NCI-H146 treated with DMSO at 0.1 percent for 48 hours (cell line): Measurements from ENCODE around the gene TIGIT.

Experiments
- DNase-seq: peaks from one replicate; lab custom pipeline; 2025; ENCODE audit not compliant: unreplicated experiment; lab: John Stamatoyannopoulos, UW

TIGIT gene

DNA sequence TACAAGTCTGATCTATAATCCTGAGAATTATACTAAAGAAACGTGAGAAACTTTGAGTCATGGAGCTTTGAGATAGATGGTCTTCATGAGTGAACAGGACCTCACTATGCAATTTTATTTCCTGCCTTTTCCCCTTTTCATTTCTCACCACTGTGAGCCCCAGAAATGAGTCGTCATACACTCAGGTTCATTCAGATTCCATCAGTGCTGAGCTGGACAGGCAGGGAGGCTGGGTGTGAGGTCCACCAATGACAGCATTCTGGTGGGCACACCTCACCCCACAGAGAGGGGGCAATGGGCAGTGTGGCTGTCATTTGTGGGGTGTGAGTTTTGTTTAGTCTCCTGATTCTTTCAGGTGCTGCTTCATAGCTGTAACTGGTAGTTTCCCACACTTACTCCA is 16.9 kb downstream of the TIGIT start:
- DNase-seq = no peak

DNA sequence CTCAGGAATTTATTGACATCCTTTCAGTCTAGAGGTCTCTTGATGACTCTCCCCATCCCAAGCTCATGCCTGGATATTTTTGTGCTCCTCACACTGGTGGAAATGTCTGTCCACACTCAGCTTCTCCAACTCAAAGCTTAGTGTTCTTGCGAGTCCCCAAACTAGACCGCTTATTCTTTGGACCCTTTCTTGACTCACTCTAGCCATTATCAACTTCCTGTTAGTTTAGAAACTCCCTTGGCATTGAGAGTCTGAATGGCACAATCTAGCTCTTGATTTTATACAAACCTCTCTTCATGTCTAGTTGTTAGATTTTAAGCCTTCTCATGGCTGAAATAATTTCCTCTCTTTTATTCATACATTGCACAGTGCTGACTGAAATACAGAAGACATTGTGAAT is 19.6 kb downstream of the TIGIT start:
- DNase-seq = no peak

DNA sequence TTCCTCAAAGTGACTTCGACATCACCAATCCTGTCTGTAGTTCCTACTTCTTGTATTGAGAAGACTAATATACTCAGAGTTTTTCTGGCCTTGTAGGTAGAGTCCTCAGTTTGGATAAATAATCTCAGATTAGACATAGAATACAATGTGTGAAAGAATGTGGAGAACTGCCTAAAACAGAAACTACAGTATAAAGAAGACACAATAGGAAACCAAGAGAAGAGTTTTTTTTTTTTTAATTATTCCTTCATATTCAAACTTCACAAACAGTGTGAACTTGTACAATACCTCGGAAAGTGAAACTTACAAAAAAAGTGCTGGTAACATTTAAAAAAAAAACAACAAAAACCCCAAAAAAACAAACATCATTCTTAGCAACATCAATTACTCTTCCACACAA is 20.5 kb downstream of the TIGIT start:
- DNase-seq = no peak

DNA sequence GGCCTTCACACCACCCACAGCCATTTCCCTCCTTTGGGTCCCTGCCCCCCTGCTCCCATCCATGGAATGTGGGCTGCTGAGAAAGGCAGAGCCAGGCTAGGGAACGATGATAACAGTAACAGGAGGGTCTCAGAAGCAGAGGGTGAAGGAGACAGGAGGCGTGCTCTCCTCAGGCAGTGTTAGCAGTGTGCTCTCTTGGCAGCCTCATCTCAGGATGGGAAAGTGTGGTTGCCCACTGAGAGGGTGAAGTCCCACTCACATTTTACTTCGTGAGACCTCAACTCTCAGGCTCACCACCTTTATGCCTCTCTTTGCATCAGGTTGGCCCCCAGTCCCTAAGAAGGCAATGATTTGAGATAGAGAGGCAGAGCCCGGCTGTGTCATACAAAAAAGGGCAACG is 24.5 kb downstream of the TIGIT start:
- DNase-seq = no peak

DNA sequence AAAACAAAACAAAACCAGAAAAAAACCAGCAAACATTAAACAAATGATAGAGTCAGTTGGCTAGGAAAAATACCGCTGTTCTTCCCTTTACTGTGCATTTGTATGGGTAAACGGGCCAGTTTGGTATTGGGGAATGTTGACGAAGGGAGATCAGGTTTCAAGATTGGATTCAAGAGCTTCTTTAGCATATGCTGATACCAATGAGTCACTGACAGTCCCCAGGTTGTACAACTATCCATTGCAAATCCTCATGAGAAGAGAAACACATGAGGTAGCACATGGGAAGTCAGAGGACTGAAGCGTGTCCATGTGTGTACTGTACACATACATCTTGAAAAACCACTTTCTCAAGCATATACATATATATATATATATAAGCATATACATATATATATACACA is 25.6 kb downstream of the TIGIT start:
- peak; percentile 89 for DNase-seq

DNA sequence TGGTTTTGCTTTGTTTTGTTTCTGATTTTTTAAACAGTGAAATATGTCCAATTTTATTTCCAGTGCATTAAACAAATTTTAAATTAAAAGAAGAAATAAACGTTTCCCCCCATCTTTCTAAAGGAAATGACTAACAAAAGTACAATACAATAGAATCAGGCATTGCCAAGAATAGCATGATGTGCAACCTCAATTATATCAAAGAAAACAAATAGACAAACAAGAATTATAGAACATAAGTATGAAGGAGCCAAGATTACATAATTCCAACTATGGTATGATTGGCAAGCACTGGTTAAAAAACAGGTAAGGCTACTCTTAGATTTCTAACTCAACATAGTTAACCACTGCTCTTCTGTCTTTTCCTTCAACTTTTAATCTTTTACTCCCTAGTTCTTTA is 26.4 kb downstream of the TIGIT start:
- DNase-seq = no peak

DNA sequence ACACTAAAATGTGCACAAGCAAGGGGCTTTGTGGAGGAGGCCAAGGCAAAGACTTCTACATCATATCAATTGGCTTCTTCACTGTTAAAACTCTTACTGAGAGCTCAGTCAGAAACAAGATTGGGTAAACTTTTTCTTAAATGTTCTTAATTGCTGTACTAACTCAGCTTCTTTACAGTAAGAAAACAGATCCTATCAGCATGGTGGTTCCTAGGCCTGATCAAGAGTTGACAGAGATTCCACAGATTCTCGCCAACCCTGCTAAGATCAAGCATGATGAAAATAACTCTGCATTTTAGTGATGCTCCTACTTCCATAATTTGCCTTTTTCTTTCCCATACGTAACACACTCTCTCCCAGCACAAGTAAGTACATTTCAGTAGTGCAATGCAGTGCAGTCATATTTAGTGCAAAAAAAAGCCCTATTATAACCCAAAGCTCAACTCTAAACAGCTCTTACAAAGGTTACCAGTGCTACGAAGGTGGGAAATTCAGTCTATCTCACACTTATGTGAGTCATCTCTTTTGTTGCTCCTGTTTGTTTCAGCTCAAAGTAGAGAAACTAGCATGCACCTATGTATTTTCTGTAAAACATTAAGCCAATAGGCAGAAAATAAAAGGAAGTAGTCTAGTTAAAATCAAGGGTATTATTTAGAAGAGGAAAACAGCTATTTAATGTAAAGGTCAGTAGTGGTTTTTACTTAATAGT is 29.9 kb downstream of the TIGIT start:
- no peak for DNase-seq

DNA sequence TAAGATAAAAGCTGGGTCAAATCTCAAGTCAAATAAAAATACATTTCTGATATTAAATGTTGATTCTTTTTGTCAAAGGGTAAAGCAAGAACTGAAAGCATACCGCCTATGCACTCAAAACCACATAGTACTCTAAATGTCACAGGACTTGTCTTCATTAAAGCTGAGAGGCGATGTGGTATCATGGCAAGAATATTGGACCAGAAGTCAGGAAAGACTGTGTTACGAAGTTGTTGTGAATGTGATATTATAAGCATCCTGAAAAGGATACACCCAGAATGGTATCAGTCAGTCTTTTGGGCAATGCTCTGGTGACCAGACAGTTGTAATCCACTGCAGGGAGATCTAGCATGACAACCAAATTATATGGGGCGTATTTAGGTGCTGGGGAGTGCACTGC is 33.8 kb downstream of the TIGIT start:
- no peak for DNase-seq

DNA sequence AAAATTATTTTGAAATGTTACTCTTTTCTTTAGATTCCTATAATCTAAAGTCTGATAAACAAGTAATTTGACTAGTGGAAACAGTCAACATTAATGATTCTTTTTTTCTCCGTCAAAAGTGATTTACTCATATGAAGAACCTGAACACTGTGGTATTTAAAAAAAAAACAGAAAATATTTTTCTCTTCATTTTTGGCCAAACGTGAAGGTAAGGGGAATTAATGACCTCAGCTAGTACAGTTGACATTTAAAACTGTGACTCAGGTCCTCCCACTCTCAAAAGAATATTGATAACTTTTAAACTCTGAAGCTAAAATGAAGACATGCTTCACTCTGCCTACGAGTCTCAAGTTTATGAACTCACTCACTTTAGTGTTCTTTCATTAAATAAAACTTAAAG is 34.5 kb downstream of the TIGIT start:
- no peak for DNase-seq

DNA sequence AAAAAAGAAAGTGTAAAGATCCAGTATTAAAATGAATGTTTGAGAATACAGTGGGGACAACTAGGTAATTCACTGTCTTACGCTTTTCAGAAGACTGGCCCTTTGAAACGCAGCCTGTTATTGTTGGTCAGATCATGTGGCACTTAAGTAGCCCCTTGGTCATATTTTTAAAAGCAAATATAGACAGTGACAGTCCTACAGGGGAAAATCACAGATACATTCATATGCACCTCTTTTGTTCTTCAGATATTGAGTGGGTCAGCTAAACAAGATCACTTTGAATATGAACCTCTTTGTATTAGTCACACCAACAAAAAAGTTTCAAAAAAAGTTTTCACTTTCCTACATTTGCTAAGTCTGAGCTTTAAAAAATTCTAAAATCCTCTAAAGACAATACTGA is 36.0 kb downstream of the TIGIT start:
- no peak for DNase-seq

DNA sequence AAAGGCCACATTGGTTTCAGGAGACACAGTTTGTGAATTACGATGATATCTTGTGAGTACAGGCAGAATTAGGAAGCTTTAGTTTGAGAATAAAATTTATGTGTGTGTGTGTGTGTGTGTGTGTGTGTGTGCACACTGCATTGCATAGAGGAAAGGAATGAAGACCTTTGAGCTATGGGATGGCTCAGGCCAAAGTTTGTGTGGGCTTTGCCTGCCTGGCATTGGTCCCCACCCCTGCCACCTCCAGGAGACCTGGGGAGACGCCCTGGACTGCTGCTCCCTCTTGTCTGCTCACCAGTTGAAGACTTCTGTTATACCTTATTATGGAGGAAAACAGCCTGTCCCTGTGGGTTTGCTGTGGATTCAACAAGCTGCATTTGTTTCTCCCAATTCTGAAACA is 37.2 kb downstream of the TIGIT start:
- no peak for DNase-seq

DNA sequence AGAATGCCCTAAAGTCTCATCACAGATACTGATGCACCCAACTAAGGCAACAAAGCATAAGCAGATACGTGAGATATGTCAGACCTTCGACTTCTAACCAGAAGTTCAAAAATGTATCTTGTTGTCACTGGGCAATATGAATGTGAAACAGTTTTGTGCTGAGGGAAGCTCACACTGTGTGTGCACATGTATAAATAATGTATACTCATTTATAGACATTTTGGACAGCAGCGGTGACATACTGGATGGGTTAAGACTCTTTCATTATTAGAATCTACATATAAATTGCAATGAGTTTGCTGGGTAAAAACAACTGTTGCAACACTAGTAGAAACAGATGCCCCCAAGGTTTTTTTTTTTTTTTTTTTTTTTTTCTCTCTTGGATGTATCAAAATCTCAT is 37.9 kb downstream of the TIGIT start:
- DNase-seq = no peak

DNA sequence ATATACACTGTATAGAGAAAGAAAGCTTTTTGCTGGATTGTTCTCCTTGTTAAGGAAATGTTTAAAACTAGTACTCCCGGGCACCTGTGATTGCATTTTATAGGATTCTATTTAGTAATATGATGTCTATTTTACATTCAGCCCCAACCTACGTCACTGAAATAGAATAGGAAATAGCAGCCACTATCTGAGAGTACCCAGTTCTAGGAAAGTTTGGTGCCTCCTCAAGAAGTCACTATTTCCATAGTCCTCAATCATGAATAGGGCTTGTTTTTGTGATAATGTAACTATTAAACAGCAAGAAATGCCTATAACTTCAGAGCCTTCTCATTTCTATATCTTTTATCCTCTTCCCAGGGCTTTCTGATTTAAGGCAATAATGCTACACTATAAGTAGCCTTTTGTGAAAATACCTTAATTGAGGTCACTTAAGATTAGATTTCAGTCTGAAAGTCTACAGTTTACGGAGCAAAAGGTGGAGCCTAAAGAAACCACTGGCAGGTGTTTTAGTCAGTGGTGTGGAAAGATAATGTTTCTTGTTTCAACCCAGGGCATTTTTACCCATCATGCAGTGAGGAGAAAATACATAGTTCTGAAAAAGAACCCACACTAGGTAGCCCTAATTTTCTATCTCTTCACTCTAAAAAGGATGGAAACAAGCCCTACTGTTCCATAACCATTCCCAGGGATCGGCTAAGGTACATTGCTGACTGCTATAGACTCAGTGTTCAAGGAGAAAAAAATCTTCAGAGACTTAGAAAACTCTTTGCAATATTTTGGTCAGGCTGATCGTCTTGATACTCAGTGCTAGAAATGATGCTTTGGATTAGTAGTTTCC is 38.7 kb downstream of the TIGIT start:
- no peak for DNase-seq

DNA sequence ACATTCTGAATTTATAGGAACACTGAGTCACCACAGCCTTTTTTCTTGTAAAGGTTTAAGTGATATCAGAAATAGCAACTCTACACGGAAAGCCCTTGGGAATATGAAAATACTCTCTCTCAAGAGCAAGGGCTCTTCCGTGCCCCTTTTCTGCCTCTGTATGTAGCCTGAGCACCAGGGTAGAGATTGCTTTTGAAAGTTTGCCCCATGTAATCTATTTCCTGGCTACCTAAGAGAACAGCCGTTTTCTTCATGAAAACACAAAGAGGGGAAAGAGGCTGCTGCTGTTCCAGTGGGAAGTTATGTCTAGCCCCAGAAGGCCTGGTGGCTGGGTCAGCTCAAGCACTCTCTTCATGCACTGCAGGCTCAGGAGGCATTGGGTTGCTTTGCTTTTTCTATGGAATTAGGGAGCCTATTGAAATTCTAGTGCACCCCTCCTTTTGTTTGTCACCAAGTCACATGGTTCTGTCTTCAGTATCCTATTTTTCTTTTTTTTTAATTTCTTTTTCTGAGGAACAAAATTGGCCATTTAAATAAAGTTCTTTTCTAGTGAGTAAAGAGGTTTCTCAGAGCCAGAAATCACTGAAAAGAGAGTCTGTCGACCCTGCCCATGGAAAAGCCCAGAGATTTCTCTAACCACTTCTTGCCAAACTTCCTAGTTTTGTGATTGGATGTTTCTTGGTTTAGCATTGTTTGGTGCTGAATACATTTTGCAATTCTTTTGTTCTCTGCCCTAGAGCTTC is 39.5 kb downstream of the TIGIT start:
- no peak for DNase-seq

DNA sequence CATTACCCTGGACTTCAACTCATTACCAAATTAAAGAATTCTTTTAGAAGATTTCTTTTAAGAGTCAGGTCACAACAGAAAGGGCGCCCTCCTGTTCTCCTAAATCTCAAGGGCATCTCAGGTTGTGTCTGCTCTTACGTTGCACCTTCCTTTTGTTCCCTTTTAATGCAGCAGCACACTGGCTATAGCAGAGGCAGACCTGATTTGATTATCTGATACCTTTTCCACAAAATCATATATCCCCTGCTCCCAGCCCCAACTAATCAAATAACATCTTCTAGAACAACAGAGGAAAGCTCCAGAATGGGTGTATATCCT is 40.1 kb downstream of the TIGIT start:
- DNase-seq = no peak

DNA sequence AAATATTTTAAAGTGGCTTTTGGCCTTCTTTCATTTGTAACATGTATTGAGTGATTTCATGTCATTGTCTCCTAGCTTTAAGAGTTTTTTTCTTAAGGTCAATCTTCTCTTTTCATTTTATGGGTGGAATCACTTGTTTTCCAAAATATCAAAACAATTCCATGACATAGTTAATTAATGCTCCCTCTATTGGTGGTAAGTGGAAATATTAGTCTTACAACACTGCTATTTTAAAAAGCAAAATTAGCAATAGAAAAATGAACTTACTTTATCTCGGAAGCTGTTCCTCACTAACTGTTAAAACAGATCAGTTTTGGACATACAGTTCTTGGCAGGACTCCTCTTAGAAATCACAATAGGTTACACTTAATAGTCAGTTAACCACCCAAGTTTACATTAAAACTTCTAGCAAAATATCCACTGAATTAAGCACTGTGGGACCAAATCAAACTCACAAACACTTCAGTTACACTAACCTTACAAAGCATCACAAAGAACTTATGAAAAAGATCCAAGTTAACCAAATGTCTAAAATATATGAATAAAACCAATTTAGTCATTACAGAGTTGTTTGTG is 42.4 kb downstream of the TIGIT start:
- DNase-seq = no peak

DNA sequence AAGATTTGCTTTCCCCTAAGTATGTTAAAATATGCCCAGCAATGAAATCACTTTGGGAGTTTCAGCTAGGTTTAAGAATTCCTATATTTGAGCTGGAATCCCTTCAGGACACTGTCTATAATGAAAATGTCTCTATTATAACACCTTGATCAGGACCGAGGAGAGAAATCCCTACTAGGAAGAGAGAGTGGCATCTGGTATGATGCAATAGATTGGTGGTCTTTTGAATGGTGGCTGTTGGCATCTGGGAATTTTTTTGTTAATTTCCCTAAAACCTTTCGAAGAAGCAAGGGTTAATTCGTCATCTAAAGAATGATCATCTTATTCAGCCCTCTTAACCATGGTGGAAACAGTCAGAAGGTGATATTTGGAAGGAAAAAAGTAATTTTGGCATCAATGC is 43.0 kb downstream of the TIGIT start:
- no peak for DNase-seq

DNA sequence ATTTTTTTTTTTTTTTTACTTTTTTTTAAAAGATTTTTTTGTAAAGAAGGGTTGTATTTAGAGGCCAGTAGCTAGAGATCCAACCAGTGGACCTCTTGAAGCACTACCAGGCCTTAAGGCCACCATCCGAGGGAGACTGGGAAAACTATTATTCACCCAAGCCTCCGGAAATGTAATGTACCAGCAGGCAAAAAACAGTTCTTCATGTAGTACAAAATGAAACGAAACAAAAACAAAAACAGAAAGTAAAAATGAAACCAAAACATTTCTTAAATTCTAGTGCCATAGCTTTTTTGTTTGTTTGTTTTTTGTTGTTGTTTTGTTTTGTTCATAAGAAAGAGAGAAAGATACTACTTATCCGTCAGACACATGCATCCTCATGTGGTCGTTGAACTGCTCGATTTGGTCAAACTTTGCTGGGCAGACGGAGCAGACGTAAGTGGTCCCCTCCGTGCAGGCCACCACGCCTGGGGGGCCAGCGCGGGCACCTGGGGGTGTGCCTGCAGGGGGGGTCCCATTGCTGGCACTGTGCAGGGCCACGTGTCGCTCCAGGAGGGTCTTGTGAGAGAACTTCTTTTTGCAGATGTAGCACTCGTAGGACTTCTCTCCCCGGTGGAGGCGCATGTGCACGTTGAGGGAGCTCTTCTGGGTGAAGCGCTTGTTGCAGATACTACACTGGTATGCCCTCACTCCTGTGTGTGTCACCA is 45.0 kb downstream of the TIGIT start:
- no peak for DNase-seq

DNA sequence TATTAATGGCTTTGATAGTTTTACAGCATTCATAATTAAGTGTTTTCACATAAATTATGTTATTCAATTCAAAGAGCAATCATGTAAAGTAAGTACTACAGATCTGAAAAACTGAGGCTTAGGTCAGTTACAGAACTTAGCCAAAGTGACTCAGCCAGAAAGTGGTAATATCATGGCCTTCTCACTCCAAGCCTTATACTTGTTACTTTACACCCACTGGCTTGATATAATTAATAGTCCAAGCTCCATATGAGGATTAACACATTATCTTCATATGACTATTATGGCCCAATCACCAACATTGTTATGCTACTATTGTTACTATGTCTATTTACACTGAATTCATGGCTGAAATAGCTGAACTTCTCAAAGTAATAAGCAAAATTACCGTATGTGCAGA is 50.7 kb downstream of the TIGIT start:
- no peak for DNase-seq

DNA sequence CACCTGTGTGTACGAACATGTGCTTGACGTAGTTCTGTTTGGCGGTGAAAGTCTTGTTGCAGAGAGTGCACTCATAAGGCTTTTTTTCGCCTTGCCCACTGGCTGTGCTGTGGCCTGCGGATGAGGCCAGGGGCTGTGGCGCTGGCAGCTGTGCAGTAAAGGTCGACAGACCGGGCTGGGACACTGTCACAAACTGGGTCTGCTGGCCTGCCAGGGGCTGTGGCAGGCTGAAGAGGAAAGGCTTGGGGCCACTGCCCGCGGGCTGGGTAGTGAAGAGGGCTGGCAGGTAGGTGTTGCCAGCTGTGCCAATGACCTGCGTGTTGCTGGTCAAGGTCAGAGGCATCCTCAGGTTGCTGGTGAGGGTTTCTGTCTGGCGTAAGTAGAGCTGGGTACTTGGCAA is 56.4 kb downstream of the TIGIT start:
- DNase-seq = no peak

DNA sequence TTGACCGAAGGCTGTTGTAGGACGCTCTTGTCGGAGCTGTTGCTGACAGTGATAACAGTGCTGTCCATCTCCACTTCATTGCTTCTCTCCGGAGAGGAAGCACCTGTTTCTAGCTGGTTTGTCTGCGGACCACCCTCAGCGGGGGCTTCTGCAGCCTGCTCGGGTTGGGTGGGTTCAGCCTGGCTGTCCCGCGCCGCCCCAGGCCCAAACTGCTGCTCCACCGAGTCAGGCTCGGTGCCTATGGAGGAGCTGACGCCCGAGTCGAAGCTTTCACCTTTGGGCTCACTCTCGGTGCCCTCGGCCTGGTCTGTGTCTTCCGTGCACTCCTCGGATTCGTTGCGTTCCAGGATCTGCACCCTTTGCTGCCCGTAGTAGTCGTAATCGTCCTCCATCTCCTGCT is 56.9 kb downstream of the TIGIT start:
- DNase-seq = no peak
